GM12875 (cell line): ENCODE measurements around the gene ARHGAP11A.

Experiments
- H3K4me3 ChIP-seq: one replicate; pipeline ENCODE4 v1.5.1; 2011; ENCODE audit warnings: low read depth, low read length, control low read depth
- CTCF ChIP-seq: IDR thresholded peaks from 2 replicates; pipeline ENCODE4 v1.5.1; 2011; ENCODE audit warnings: low read depth, mild to moderate bottlenecking, control low read depth, inconsistent platforms, low read length, moderate library complexity, borderline replicate concordance; ENCODE audit not compliant: insufficient read depth

The ARHGAP11A gene

GRCh38 chr15:32664796-32665195 lies 49.5 kb downstream of the ARHGAP11A start:
- no peak overlapping the region for H3K4me3 ChIP-seq
- TF ChIP-seq CTCF = no peak

- H3K4me3 ChIP-seq = no peak overlapping the region
- no peak for TF ChIP-seq CTCF
Measured at GRCh38 chr15:32667321-32667720, 52.0 kb downstream of the ARHGAP11A start.

GRCh38 chr15:32668942-32669341 lies 53.6 kb downstream of the ARHGAP11A start:
- H3K4me3 ChIP-seq = no peak overlapping the region
- no peak for TF ChIP-seq CTCF

- H3K4me3 ChIP-seq = no peak overlapping the region
- TF ChIP-seq CTCF = no peak
Measured at GRCh38 chr15:32669896-32670611, 54.8 kb downstream of the ARHGAP11A start.

GRCh38 chr15:32670623-32671022 lies 55.3 kb downstream of the ARHGAP11A start:
- no peak for TF ChIP-seq CTCF
- no peak overlapping the region for H3K4me3 ChIP-seq

- no peak for TF ChIP-seq CTCF
- H3K4me3 ChIP-seq = no peak overlapping the region
Measured at GRCh38 chr15:32671339-32672325, 56.3 kb downstream of the ARHGAP11A start.
